ENCODE data around the gene LTN1. TPM values are rescaled to one million over a fixed set of nuclear protein-coding genes. Genes with fewer than 3 reads are reported as not detected.

Gene LTN1
- total RNA-seq, 2 donors from 2014 or later: 19.8 to 21.8 TPM

- H3K27me3 ChIP-seq (ENCODE audit: control insufficient read depth, insufficient read depth, low read length, poor library complexity, severe bottlenecking): no peaks in the 10 kb centered on the region
- H3K36me3 Mint-ChIP-seq (ENCODE audit: low read depth): peaks cover 40% of the 10 kb centered on the region
Measured at GRCh38 chr21:28982637-28983036, 10.0 kb downstream of the LTN1 start.

GRCh38 chr21:28979092-28979491, 13.6 kb downstream of the LTN1 start:
- Mint-ChIP-seq H3K36me3 (ENCODE audit: low read depth) (peaks cover 42% of the 10 kb centered on the region), H3K4me3 (no peak overlapping the region), H3K4me1 (no peaks in the 10 kb centered on the region), H3K9me3 (no peaks in the 10 kb centered on the region), H3K27ac (no peak overlapping the region), H3K27me3 (ENCODE audit: insufficient read depth) (no peaks in the 10 kb centered on the region)
- Histone ChIP-seq H3K4me3 (ENCODE audit: low read length) (no peak overlapping the region), H3K27ac (ENCODE audit: low read depth, low read length) (no peak overlapping the region), H3K4me1 (ENCODE audit: control insufficient read depth, insufficient read depth, low read length) (no peaks in the 10 kb centered on the region), H3K36me3 (ENCODE audit: control insufficient read depth, insufficient read depth, low read length) (peaks cover 60% of the 10 kb centered on the region), H3K27me3 (ENCODE audit: control insufficient read depth, insufficient read depth, low read length, poor library complexity, severe bottlenecking) (no peaks in the 10 kb centered on the region), H3K9me3 (ENCODE audit: control insufficient read depth, low read length) (no peaks in the 10 kb centered on the region), H3K9ac (ENCODE audit: extremely low read depth, low read length, poor library complexity, severe bottlenecking) (no peak overlapping the region)
- DNase-seq: no peak
- 100% methylated on average over 1 of the region's 1 CpG; no CpG with 5 or more reads in 1 of the 2 experiments for WGBS, 2 experiments (ENCODE audit: insufficient coverage in 1 of 2, insufficient read length in 1 of 2)
- TF ChIP-seq CTCF (conservative IDR thresholded peaks at IDR 0.05): no peak

More at GRCh38 chr21:28982637-28983036, 10.0 kb downstream of the LTN1 start:
- TF ChIP-seq CTCF (conservative IDR thresholded peaks at IDR 0.05): no peak
- Mint-ChIP-seq H3K4me3 (no peak overlapping the region), H3K9me3 (no peaks in the 10 kb centered on the region), H3K27me3 (ENCODE audit: insufficient read depth) (no peaks in the 10 kb centered on the region), H3K4me1 (no peaks in the 10 kb centered on the region), H3K27ac (no peak overlapping the region)
- 89% methylated on average over 1 of the region's 1 CpG; no CpG with 5 or more reads in 1 of the 2 experiments for WGBS, 2 experiments (ENCODE audit: insufficient coverage in 1 of 2, insufficient read length in 1 of 2)
- H3K36me3 ChIP-seq (ENCODE audit: control insufficient read depth, insufficient read depth, low read length): peaks cover 69% of the 10 kb centered on the region
- no peaks in the 10 kb centered on the region for H3K4me1 ChIP-seq (ENCODE audit: control insufficient read depth, insufficient read depth, low read length)
- H3K27ac ChIP-seq (ENCODE audit: low read depth, low read length): no peak overlapping the region
- DNase-seq: no peak
- H3K9me3 ChIP-seq (ENCODE audit: control insufficient read depth, low read length): no peaks in the 10 kb centered on the region
- H3K4me3 ChIP-seq (ENCODE audit: low read length): no peak overlapping the region
- H3K9ac ChIP-seq (ENCODE audit: extremely low read depth, low read length, poor library complexity, severe bottlenecking): no peak overlapping the region

- H3K9me3 Mint-ChIP-seq: peaks cover 3% of the 10 kb centered on the region
- H3K27me3 Mint-ChIP-seq (ENCODE audit: insufficient read depth): no peaks in the 10 kb centered on the region
- no peak overlapping the region for H3K27ac ChIP-seq (ENCODE audit: low read depth, low read length)
- H3K4me1 Mint-ChIP-seq: no peaks in the 10 kb centered on the region
- no peak overlapping the region for H3K4me3 ChIP-seq (ENCODE audit: low read length)
- no peak overlapping the region for H3K27ac Mint-ChIP-seq
- H3K4me3 Mint-ChIP-seq: no peak overlapping the region
- H3K9ac ChIP-seq (ENCODE audit: extremely low read depth, low read length, poor library complexity, severe bottlenecking): no peak overlapping the region
- WGBS, 2 experiments (ENCODE audit: insufficient coverage in 1 of 2, insufficient read length in 1 of 2): 90 to 94% methylated on average over 2 to 3 of the region's 3 CpGs
- peaks cover 47% of the 10 kb centered on the region for H3K36me3 Mint-ChIP-seq (ENCODE audit: low read depth)
- DNase-seq: no peak
- no peaks in the 10 kb centered on the region for H3K27me3 ChIP-seq (ENCODE audit: control insufficient read depth, insufficient read depth, low read length, poor library complexity, severe bottlenecking)
- H3K36me3 ChIP-seq (ENCODE audit: control insufficient read depth, insufficient read depth, low read length): peaks cover 55% of the 10 kb centered on the region
- TF ChIP-seq CTCF (conservative IDR thresholded peaks at IDR 0.05): no peak
- H3K4me1 ChIP-seq (ENCODE audit: control insufficient read depth, insufficient read depth, low read length): no peaks in the 10 kb centered on the region
- peaks cover 6% of the 10 kb centered on the region for H3K9me3 ChIP-seq (ENCODE audit: control insufficient read depth, low read length)
Measured at GRCh38 chr21:28975397-28975796, 17.3 kb downstream of the LTN1 start.

Measured in endodermal cell (in vitro differentiated cells).